Tibial nerve (tissue), 4 donors: ENCODE measurements around the gene CHD9NB.

ENCODE experiments used
- CTCF ChIP-seq, 5 experiments: fragments of 200-600 bp in 3 of 5; fragments of 450-650 bp in 2 of 5; sonication (generic) in 3 of 5; IDR thresholded peaks; one replicate each; pipeline ENCODE4 v1.5.1; 2016 to 2019; ENCODE audit warnings: antibody characterized with exemption in 5 of 5, mild to moderate bottlenecking in 3 of 5, moderate library complexity in 2 of 5
- EP300 ChIP-seq, 2 donors: sonication (generic); formaldehyde crosslinking; IDR thresholded peaks; one replicate each; pipeline ENCODE4 v1.6.1; 2017; ENCODE audit warnings: antibody characterized with exemption in 2 of 2, mild to moderate bottlenecking in 1 of 2
- POLR2A ChIP-seq, 2 donors: fragments of 450-650 bp; IDR thresholded peaks; one replicate each; pipeline ENCODE4 v1.6.1; 2017; ENCODE audit warnings: antibody characterized with exemption in 2 of 2, mild to moderate bottlenecking in 2 of 2, moderate library complexity in 2 of 2

- TF ChIP-seq CTCF (IDR thresholded peaks at IDR 0.05) (no peak), POLR2A (IDR thresholded peaks at IDR 0.05) (no peak), EP300 (IDR thresholded peaks at IDR 0.05) (peak in 1 of 2 donors; percentile 81)
Measured at GRCh38 chr16:53098526-53099317, 46.0 kb upstream of the CHD9NB start.
